Measurements from ENCODE around the gene YES1.

Gene YES1

DNA sequence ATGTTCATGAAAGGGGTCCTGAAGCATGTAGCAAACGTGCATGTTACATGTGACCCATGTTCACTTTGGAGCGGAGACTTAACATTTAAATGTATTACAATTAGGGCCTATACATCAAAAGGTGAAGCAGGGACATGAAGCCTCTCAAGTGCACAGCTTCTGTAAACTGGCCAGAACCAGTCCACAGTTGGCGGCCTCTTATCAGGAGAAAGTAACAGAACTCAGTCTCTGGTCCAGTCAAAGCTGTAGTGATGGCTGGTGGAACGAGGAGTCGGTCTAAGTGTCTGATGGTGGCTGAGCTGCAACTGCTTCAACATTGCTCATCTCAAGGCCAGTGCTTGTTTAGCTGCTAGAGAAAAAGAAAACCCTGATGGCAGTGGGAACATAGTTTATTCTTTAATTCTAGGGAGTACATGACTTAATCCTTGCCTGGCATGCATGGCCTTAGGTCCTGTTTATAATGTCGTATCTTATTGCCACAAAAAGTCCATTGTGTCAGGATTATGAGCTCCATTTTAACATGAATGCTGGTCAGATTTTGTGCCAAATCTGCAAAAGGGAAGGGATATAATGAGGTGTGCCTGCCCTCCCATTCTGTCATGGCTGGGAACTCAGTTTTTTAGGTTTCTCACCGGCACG is 22.2 kb upstream of the YES1 start:
- no peak overlapping the region for H3K4me3 ChIP-seq (ENCODE audit: low read length)
- DNase-seq (ENCODE audit: low read depth), result no peak
- TF ChIP-seq, protein P1, sequence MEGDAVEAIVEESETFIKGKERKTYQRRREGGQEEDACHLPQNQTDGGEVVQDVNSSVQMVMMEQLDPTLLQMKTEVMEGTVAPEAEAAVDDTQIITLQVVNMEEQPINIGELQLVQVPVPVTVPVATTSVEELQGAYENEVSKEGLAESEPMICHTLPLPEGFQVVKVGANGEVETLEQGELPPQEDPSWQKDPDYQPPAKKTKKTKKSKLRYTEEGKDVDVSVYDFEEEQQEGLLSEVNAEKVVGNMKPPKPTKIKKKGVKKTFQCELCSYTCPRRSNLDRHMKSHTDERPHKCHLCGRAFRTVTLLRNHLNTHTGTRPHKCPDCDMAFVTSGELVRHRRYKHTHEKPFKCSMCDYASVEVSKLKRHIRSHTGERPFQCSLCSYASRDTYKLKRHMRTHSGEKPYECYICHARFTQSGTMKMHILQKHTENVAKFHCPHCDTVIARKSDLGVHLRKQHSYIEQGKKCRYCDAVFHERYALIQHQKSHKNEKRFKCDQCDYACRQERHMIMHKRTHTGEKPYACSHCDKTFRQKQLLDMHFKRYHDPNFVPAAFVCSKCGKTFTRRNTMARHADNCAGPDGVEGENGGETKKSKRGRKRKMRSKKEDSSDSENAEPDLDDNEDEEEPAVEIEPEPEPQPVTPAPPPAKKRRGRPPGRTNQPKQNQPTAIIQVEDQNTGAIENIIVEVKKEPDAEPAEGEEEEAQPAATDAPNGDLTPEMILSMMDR (IDR thresholded peaks at IDR 0.05; ENCODE audit: insufficient read depth, low read depth, low read length, missing control alignments), result no peak

- no peak for DNase-seq (ENCODE audit: low read depth)
- TF ChIP-seq, protein P1 (IDR thresholded peaks at IDR 0.05; ENCODE audit: insufficient read depth, low read depth, low read length, missing control alignments), result no peak
- H3K4me3 ChIP-seq (ENCODE audit: low read length), result no peak overlapping the region
These were observed 21.2 kb upstream of the YES1 start for GRCh38 chr18:833197-833596.

DNA sequence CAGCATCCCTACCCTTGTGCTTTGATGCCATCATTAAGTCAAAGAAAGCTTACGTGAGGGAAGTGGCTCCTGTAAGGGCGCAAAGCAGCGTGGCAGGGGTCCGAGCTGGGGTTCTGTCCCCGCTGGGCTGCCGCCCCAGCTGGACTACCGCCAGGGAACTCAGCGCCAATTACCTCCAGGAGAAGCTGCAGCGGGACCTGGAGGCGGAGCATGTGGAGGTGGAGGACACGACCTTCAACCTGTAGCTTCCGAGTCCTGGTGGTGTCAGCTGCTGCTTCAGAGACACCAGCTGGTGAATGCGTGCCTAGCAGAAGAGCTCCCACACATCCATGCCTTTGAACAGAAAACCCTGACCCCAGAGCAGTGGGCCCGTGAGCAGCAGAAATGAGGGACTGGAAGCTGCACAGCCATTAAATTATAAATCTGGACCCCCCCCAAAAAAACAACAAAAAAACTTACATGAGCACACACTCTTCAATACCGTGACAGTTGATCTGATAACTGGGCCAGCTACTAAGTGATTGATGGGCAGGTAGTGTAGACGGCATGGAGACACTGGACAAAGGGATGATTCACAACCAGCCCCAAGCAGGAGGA is 20.1 kb upstream of the YES1 start:
- no peak for DNase-seq (ENCODE audit: low read depth)
- TF ChIP-seq, protein P1 (IDR thresholded peaks at IDR 0.05; ENCODE audit: insufficient read depth, low read depth, low read length, missing control alignments), result no peak
- H3K4me3 ChIP-seq (ENCODE audit: low read length), result no peak overlapping the region

GRCh38 chr18:830315-830901 is 18.4 kb upstream of the YES1 start:
- DNase-seq (ENCODE audit: low read depth), result peak; percentile 29
- H3K4me3 ChIP-seq (ENCODE audit: low read length), result no peak overlapping the region
- TF ChIP-seq, protein P1 (IDR thresholded peaks at IDR 0.05; ENCODE audit: insufficient read depth, low read depth, low read length, missing control alignments), result no peak

DNA sequence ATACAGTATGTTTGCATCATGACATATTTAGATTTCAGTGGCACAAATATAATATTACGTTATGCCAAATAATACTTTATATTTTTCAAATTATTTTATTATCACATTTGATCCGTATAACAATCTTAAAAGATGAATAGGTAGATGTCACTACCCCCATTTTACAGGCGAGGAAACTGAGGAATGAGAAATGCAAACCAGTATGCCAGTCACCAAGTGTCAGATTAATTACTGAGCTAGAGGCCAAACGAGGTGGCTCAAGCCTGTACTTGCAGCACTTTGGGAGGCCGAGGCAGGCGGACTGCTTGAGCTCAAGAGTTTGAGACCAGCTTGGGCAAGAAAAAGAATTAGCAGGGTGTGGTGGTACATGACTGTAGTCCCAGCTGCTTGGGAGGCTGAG is 17.4 kb upstream of the YES1 start:
- no peak overlapping the region for H3K4me3 ChIP-seq (ENCODE audit: low read length)
- no peak for DNase-seq (ENCODE audit: low read depth)
- TF ChIP-seq, protein P1 (IDR thresholded peaks at IDR 0.05; ENCODE audit: insufficient read depth, low read depth, low read length, missing control alignments), result no peak

- TF ChIP-seq, protein P1 (IDR thresholded peaks at IDR 0.05; ENCODE audit: insufficient read depth, low read depth, low read length, missing control alignments), result no peak
- no peak overlapping the region for H3K4me3 ChIP-seq (ENCODE audit: low read length)
- peak; percentile 76 for DNase-seq (ENCODE audit: low read depth)
These were observed 15.1 kb upstream of the YES1 start for GRCh38 chr18:827093-827677.

Measured in epithelial cell of esophagus (primary cell).